ENCODE results near the gene CDCP1.

- TF ChIP-seq, protein P1, sequence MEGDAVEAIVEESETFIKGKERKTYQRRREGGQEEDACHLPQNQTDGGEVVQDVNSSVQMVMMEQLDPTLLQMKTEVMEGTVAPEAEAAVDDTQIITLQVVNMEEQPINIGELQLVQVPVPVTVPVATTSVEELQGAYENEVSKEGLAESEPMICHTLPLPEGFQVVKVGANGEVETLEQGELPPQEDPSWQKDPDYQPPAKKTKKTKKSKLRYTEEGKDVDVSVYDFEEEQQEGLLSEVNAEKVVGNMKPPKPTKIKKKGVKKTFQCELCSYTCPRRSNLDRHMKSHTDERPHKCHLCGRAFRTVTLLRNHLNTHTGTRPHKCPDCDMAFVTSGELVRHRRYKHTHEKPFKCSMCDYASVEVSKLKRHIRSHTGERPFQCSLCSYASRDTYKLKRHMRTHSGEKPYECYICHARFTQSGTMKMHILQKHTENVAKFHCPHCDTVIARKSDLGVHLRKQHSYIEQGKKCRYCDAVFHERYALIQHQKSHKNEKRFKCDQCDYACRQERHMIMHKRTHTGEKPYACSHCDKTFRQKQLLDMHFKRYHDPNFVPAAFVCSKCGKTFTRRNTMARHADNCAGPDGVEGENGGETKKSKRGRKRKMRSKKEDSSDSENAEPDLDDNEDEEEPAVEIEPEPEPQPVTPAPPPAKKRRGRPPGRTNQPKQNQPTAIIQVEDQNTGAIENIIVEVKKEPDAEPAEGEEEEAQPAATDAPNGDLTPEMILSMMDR (IDR thresholded peaks at IDR 0.05), result no peak
- no peak for TF ChIP-seq POLR2A (IDR thresholded peaks at IDR 0.05)
Measured at GRCh38 chr3:45163481-45163880, 17.3 kb upstream of the CDCP1 start.

Data from right lobe of liver (tissue), 4 donors.